Measurements from ENCODE around the gene PPP1R27. TPM values are rescaled to one million over a fixed set of nuclear protein-coding genes. Genes with fewer than 3 reads are reported as not detected.

Gene PPP1R27
- total RNA-seq, 2 donors from 2014 or later, result not detected

DNA sequence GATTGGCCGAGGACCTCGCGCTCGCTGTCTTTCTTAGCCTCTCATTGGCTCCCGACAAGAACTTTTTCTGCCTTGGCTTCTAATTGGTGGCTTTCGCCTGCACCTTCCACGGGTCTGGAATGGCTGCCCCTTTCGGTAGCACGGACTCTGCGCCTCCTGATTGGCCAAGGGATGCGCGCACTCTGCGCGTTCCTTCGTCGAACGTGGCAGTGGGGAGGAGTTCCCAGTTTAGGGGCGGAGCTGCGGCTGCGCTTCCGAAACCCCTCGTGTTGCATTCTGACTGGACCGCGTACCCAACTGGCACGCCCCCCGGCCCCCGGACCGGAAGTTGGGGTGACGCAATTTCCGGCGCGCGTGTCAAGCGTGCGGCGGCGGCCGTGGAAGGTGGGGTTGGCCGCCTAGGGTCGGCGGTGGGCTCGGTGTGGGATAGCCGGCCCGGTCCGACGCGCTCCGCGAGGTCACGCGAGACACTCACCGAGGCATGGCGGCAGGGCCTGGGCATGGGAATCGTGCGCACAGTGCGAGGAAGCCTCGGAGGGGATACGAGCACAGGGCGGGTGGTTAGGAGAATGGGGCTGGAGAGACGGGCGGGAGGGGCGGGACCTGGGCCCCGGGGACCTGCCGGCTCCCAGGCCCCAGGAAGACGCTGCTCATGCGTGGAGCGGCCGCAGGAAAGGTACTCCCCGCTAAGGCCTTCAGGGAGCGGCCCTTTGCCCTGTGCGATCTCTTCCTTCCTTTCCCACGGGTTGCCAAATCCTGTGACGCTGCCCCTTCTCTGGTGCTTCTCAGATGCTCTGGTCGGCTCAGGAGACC, 26.1 kb upstream of the PPP1R27 start:
- TF ChIP-seq, protein P1, sequence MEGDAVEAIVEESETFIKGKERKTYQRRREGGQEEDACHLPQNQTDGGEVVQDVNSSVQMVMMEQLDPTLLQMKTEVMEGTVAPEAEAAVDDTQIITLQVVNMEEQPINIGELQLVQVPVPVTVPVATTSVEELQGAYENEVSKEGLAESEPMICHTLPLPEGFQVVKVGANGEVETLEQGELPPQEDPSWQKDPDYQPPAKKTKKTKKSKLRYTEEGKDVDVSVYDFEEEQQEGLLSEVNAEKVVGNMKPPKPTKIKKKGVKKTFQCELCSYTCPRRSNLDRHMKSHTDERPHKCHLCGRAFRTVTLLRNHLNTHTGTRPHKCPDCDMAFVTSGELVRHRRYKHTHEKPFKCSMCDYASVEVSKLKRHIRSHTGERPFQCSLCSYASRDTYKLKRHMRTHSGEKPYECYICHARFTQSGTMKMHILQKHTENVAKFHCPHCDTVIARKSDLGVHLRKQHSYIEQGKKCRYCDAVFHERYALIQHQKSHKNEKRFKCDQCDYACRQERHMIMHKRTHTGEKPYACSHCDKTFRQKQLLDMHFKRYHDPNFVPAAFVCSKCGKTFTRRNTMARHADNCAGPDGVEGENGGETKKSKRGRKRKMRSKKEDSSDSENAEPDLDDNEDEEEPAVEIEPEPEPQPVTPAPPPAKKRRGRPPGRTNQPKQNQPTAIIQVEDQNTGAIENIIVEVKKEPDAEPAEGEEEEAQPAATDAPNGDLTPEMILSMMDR (IDR thresholded peaks at IDR 0.05), result no peak
- ATAC-seq (ENCODE audit: insufficient number of reproducible peaks, low FRiP score, low read depth) (peak; percentile 98), DNase-seq (ENCODE audit: low spot score) (peak; percentile 94)
- peak overlapping the region; percentile 92 to 94 for H3K27ac ChIP-seq
- no peaks in the 10 kb centered on the region for H3K27me3 ChIP-seq (replicated peaks; ENCODE audit: insufficient read depth)
- H3K4me3 ChIP-seq, result peak overlapping the region; percentile 86
- peaks cover 19 to 34% of the 10 kb centered on the region in 2 donors for H3K4me1 ChIP-seq (ENCODE audit: control insufficient read depth in 1 of 2, low read depth in 2 of 2)
- no peaks in the 10 kb centered on the region for H3K9me3 ChIP-seq
- no peaks in the 10 kb centered on the region for H3K36me3 ChIP-seq

DNA sequence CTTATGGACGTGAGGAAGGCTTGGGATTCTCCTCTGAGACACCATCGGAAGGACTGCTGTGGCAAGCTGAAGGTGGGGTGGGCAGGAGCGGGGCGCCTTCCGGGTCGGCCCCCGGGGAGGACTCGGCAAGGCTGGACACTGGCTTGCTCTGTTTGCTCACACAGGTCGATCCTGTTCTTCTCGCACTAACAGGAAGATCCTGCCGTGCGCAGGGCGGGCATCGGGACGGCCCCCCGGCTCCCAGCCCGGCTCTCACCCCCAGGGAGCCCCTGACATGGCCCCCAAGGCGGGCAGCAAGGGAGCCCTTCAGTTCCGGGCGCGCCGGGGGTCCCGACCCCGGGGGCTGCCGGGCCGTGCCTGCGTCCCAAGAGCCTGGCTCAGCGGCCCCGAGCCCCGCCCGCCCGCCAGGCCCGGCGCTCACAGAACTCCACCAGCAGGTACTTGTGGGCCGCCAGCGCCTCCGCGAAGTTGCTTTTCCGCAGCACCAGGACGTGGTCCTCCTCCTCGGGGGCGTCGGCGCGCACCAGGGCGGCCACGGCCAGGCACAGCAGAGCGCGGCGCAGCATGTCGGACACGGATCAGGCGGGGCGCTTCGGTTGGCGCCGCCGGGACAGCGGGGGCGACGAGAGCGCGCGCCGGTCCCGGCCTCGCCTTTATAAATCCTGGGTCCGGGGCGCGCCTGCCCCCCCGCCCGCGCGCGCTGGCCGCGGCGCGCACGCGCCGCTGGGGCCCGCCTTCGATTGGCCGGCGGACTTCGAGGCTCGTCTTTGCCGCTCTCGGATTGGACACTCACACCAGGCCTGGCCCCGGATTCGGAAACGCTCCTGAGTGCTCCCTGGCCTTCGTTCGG, 25.3 kb upstream of the PPP1R27 start, which contains the start of gene P4HB:
Gene P4HB (minus strand): TSS at position 630 of the 850 bp plus-strand sequence. CDS start 64 bp downstream, at position 566.
- DNase-seq (ENCODE audit: low spot score) (no peak), ATAC-seq (ENCODE audit: insufficient number of reproducible peaks, low FRiP score, low read depth) (no peak)
- Histone ChIP-seq H3K27me3 (replicated peaks; ENCODE audit: insufficient read depth) (no peaks in the 10 kb centered on the region), H3K36me3 (peaks cover 2% of the 10 kb centered on the region), H3K4me3 (peak within 1 kb of the TSS; percentile 86), H3K9me3 (no peaks in the 10 kb centered on the region), H3K4me1 (ENCODE audit: control insufficient read depth in 1 of 2, low read depth in 2 of 2) (peaks cover 19 to 39% of the 10 kb centered on the region in 2 donors), H3K27ac (peak within 1 kb of the TSS; percentile 92 to 94)
- TF ChIP-seq, protein P1 (IDR thresholded peaks at IDR 0.05), result no peak

DNA sequence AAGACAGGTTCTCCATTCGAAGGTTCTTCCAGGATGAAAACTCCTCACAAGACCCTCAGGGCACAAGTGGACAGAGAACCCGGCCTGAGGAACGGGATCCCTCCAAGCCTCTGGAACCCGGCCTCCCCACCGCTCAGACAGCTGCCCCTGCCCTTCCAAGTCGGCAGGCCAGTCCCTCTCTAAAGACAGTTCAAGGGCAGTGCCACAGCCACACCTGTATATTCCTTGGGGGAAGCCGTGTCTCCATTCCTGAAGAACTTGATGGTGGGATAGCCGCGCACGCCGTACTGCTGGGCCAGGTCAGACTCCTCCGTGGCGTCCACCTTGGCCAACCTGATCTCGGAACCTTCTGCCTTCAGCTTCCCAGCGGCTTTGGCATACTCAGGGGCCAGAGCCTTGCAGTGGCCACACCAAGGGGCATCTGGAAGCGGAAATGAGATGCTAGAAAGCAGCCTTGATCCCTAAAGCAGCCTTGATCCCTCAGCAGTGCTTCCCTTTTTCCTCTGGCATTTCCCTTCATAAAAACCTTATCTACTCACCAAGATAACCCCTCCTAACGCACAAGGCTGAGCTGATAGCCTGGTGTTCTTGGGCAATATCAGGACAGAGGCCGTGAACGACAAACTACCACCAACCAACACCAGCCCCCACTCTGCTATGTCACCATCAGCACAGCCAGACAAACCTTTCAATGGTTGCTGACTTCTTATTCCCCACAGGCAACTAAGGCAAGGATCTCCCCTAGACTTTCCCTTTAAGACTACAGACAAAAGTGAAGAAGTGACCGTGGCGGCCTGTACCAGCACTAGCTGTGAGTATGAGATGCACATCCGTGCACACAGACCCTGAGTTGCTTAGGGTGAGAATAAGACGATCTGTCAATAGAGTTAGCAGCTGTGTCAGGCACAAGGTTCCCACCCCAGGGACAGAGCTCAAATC, 24.4 kb upstream of the PPP1R27 start:
- Histone ChIP-seq H3K27me3 (replicated peaks; ENCODE audit: insufficient read depth) (no peaks in the 10 kb centered on the region), H3K36me3 (peaks cover 11% of the 10 kb centered on the region), H3K9me3 (no peaks in the 10 kb centered on the region), H3K27ac (peak overlapping the region; percentile 81 to 86), H3K4me3 (peak overlapping the region; percentile 77), H3K4me1 (ENCODE audit: control insufficient read depth in 1 of 2, low read depth in 2 of 2) (peaks cover 19 to 39% of the 10 kb centered on the region in 2 donors)
- TF ChIP-seq, protein P1 (IDR thresholded peaks at IDR 0.05), result no peak
- DNase-seq (ENCODE audit: low spot score) (no peak), ATAC-seq (ENCODE audit: insufficient number of reproducible peaks, low FRiP score, low read depth) (no peak)

DNA sequence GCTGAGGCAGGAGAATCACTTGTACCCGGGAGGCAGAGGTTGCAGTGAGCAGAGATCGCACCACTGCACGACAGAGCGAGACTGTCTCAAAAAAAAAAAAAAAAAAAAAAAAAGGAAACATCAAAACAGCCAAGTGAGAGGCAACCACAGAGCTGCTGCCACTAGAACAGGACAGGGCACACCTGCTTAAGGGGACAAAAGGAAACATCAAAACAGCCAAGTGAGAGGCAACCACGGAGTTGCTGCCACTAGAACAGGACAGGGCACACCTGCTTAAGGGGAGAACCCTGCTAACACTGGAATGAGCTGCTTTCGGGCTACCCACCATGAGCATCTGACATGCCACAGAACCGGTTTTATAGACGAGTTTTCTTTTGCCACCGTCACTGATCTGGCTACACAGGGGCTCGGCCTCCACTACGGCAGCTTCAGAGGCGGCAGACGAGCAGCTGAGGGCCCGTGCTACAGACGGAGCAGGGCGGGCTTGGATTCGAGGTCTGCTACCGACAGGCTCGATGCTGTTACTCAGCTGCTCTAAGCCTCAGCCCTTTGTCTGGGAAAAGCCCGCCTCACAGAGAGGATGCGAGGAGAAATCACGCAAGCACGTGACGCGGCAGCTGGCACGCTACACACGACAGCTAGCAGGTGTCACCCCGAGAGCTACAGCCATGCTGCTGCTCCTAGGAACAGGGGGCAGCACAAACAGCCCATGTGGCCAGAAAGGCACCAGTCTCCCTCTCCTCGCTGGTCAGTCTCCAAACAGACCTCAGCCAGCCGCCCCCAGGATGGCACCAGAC, 23.5 kb upstream of the PPP1R27 start:
- H3K4me3 ChIP-seq, result peak overlapping the region; percentile 77
- ATAC-seq (ENCODE audit: insufficient number of reproducible peaks, low FRiP score, low read depth) (no peak), DNase-seq (ENCODE audit: low spot score) (no peak)
- no peaks in the 10 kb centered on the region for H3K27me3 ChIP-seq (replicated peaks; ENCODE audit: insufficient read depth)
- peaks cover 19% of the 10 kb centered on the region for H3K36me3 ChIP-seq
- H3K9me3 ChIP-seq, result no peaks in the 10 kb centered on the region
- TF ChIP-seq, protein P1 (IDR thresholded peaks at IDR 0.05), result no peak
- H3K4me1 ChIP-seq (ENCODE audit: control insufficient read depth in 1 of 2, low read depth in 2 of 2), result peaks cover 19 to 39% of the 10 kb centered on the region in 2 donors
- no peak overlapping the region for H3K27ac ChIP-seq

Measured in thoracic aorta (tissue), 2 donors.